MCF 10A (cell line): ENCODE measurements around the gene PTS. TPM values are rescaled to one million over a fixed set of nuclear protein-coding genes. Genes with fewer than 3 reads are reported as not detected.

Experiments
- BruUV-seq: library from RNA; stranded (reverse); fragments of 400-500 nt; replicated peaks from 2 replicates; lab custom pipeline; 2021; lab: Mats Ljungman, UMichigan
- CTCF ChIA-PET: fragments of 300-600 bp; sonication (Branson Sonifier 250); formaldehyde crosslinking; extraction: SDS; loops from one replicate; lab custom pipeline; 2021; ENCODE audit warnings: antibody characterized with exemption, inconsistent platforms; lab: Yijun Ruan, JAX
- POLR2A ChIA-PET: fragments of 300-600, 350-650 bp; sonication (Branson Sonifier 250); formaldehyde crosslinking; extraction: SDS; loops from one replicate; lab custom pipeline; 2020; ENCODE audit warnings: antibody characterized with exemption, inconsistent platforms; lab: Yijun Ruan, JAX
- DNase-seq: peaks from one replicate; pipeline ENCODE4 v3.0.0-alpha.2; 2018; ENCODE audit not compliant: unreplicated experiment
- H3K27ac Mint-ChIP-seq: one replicate; pipeline ENCODE4 v1.8.0; 2022; ENCODE audit warnings: mild to moderate bottlenecking, low read depth, mixed read lengths; ENCODE audit not compliant: unreplicated experiment
- H3K27me3 Mint-ChIP-seq: one replicate; pipeline ENCODE4 v1.8.0; 2022; ENCODE audit warnings: mixed read lengths; ENCODE audit not compliant: insufficient read depth, unreplicated experiment
- H3K36me3 Mint-ChIP-seq: one replicate; pipeline ENCODE4 v1.8.0; 2022; ENCODE audit warnings: mild to moderate bottlenecking, moderate library complexity, mixed read lengths; ENCODE audit not compliant: insufficient read depth, unreplicated experiment
- H3K4me1 Mint-ChIP-seq: one replicate; pipeline ENCODE4 v1.8.0; 2022; ENCODE audit warnings: mixed read lengths; ENCODE audit not compliant: insufficient read depth, unreplicated experiment
- H3K4me3 Mint-ChIP-seq: one replicate; pipeline ENCODE4 v1.8.0; 2022; ENCODE audit warnings: mild to moderate bottlenecking, moderate library complexity, mixed read lengths; ENCODE audit not compliant: unreplicated experiment
- H3K9me3 Mint-ChIP-seq: one replicate; pipeline ENCODE4 v1.8.0; 2022; ENCODE audit warnings: mixed read lengths; ENCODE audit not compliant: unreplicated experiment
- intact Hi-C: fragments of 100-400 bp; cut with micrococcal nuclease; formaldehyde crosslinking; loops from 2 replicates; pipeline ENCODE4 v1.14.1; 2022
- total RNA-seq: library from RNA; stranded (reverse); gene quantifications from 2 replicates; pipeline ENCODE4 v1.2.3, GENCODE V29; 2022
- TF ChIP-seq, protein P1 (sequence below): fragments of 200-600 bp; IDR thresholded peaks from one replicate; pipeline ENCODE4 v1.8.0; 2022; ENCODE audit warnings: antibody characterized with exemption, mild to moderate bottlenecking; ENCODE audit not compliant: unreplicated experiment

Gene PTS
- total RNA-seq, 1 experiment from 2014 or later: 68.3 TPM

DNA sequence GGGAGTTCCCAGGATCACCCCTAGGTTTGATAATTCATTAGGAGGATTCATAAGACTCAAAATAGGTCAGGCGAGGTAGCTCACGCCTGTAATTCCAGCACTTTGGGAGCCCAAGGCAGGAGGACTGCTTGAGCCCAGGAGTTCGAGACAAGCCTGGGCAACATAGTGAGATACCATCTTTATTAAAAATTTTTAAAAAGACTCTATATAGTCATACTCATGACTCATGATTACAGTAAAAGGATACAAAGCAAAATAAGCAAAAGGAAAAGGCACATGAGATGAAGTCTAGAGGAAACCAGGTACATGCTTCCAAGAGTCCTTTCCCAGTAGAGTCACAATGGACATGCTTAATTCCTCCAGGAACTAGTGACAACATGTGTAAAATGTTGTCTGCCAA is 13.9 kb upstream of the PTS start:
- POLR2A ChIA-PET: interaction anchor here (0.7 to 1.3 kb wide), 5 partner anchors 9 to 126 kb away, joined by 3 to 4 read pairs (median 3); partner anchors contain the start of genes SDHD and TIMM8B
- Mint-ChIP-seq H3K4me1 (peaks cover 8% of the 10 kb centered on the region), H3K4me3 (no peak overlapping the region), H3K27me3 (no peaks in the 10 kb centered on the region), H3K9me3 (no peaks in the 10 kb centered on the region), H3K36me3 (no peaks in the 10 kb centered on the region), H3K27ac (no peak overlapping the region)
- intact Hi-C loops: no loop called here
- no peak for DNase-seq
- CTCF ChIA-PET: interaction anchor here (1.2 kb wide), 1 partner anchor 68 kb away, joined by 5 read pairs; no protein-coding TSS in a partner anchor
- TF ChIP-seq, protein P1, sequence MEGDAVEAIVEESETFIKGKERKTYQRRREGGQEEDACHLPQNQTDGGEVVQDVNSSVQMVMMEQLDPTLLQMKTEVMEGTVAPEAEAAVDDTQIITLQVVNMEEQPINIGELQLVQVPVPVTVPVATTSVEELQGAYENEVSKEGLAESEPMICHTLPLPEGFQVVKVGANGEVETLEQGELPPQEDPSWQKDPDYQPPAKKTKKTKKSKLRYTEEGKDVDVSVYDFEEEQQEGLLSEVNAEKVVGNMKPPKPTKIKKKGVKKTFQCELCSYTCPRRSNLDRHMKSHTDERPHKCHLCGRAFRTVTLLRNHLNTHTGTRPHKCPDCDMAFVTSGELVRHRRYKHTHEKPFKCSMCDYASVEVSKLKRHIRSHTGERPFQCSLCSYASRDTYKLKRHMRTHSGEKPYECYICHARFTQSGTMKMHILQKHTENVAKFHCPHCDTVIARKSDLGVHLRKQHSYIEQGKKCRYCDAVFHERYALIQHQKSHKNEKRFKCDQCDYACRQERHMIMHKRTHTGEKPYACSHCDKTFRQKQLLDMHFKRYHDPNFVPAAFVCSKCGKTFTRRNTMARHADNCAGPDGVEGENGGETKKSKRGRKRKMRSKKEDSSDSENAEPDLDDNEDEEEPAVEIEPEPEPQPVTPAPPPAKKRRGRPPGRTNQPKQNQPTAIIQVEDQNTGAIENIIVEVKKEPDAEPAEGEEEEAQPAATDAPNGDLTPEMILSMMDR: no peak
- no TSS peak for BruUV-seq

DNA sequence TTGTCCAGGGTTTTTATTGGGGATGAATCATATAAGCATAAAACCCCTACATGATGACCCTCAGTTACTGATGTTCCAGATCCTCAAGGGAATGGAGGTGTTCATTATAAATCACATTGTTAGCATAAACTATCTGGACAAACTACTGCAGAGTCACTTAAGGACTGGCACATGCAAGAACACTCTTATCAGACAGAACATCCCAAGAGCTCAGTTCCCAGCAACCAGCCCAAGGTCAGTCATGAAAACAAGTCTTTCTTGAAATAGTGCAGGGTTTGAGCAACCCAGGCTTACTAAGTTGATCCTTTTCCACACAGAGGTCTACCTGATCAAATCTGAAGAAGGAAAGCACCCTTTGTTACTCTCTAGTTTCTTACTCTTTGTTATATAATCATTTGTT is 13.5 kb upstream of the PTS start:
- ChIA-PET CTCF (interaction anchor here (0.6 kb wide), 1 partner anchor 1486 kb away, joined by 3 read pairs; no protein-coding TSS in a partner anchor), POLR2A (interaction anchor here (0.7 to 1.3 kb wide), 5 partner anchors 10 to 126 kb away, joined by 3 to 4 read pairs (median 3); partner anchors contain the start of genes SDHD and TIMM8B)
- Mint-ChIP-seq H3K27ac (no peak overlapping the region), H3K36me3 (no peaks in the 10 kb centered on the region), H3K9me3 (no peaks in the 10 kb centered on the region), H3K4me1 (peaks cover 8% of the 10 kb centered on the region), H3K27me3 (no peaks in the 10 kb centered on the region), H3K4me3 (no peak overlapping the region)
- no TSS peak for BruUV-seq
- DNase-seq: no peak
- intact Hi-C loops: no loop called here
- TF ChIP-seq, protein P1: no peak

DNA sequence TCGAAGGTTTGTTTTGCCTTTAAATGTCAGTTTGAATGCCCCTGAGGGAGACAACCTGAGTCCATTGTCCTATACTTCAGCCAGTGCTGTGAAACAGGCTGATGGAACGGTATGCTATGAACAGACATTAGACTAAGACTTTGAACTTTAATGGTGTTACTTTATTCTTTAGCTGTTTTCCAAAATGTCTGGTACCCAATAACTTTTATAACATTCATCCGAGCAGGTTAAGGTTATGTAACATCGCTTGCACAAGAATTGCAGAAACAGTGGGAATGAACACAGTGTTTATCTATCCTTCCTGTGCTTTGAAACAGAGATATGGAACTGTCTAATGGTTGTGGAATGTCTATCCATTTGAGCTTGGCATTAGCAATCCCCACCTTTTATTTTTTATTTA is 12.5 kb upstream of the PTS start:
- Mint-ChIP-seq H3K9me3 (no peaks in the 10 kb centered on the region), H3K27ac (no peak overlapping the region), H3K27me3 (no peaks in the 10 kb centered on the region), H3K4me1 (peaks cover 8% of the 10 kb centered on the region), H3K4me3 (no peak overlapping the region), H3K36me3 (no peaks in the 10 kb centered on the region)
- intact Hi-C loops: no loop called here
- ChIA-PET POLR2A (interaction anchor here (1.2 to 1.4 kb wide), 2 partner anchors 17 to 19 kb away, joined by 4 to 6 read pairs; no protein-coding TSS in a partner anchor), CTCF (interaction anchor here (0.6 to 15.5 kb wide), 3 partner anchors 67 to 346 kb away, joined by 3 to 428 read pairs (median 4); no protein-coding TSS in a partner anchor)
- BruUV-seq: no TSS peak
- DNase-seq: no peak
- TF ChIP-seq, protein P1: no peak

DNA sequence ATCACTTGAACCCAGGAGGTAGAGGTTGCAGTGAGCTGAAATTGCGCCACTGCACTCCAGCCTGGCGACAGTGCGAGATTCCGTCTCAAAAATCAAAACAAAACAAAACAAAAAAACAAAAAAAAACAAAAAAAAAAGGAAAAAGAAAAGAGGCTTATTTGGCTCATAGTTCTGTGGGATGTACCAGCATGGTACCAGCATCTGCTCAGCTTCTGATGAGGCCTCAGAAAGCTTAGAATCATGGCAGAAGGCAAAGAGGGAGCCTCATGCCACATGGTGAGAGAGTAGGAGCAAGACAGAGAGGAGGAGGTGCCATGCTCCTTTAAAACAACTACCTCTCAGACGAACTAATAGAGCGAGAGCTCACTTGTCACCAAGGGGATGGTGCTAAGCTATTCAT is 10.6 kb upstream of the PTS start:
- intact Hi-C loops: no loop called here
- peaks cover 13% of the 10 kb centered on the region for H3K4me1 Mint-ChIP-seq
- no peaks in the 10 kb centered on the region for H3K27me3 Mint-ChIP-seq
- TF ChIP-seq, protein P1: no peak
- BruUV-seq: no TSS peak
- no peak overlapping the region for H3K4me3 Mint-ChIP-seq
- DNase-seq: no peak
- H3K9me3 Mint-ChIP-seq: no peaks in the 10 kb centered on the region
- CTCF ChIA-PET: interaction anchor here (0.7 to 15.5 kb wide), 4 partner anchors 52 to 103 kb away, joined by 3 to 428 read pairs (median 3); partner anchors contain the start of gene IL18
- POLR2A ChIA-PET: no interaction called here
- H3K27ac Mint-ChIP-seq: no peak overlapping the region
- no peaks in the 10 kb centered on the region for H3K36me3 Mint-ChIP-seq
